HG03175 (cell line): ENCODE data around the gene TDRD1.
"Not testable (repeated sequence)": the region's sequence is repeated elsewhere in the genome, so short reads cannot be mapped to it uniquely, and the experiment has no call there.

Experiments used
- ATAC-seq: cut with Tn5 transposase; IDR thresholded peaks from one replicate; pipeline ENCODE4 v1.9.1; 2021; ENCODE audit warnings: mild to moderate bottlenecking, moderate library complexity; ENCODE audit not compliant: unreplicated experiment

Gene TDRD1

GRCh38 chr10:114179148-114179547 is at the start of gene TDRD1:
TSS of gene TDRD1 (plus strand) at chr10:114179353. CDS start at chr10:114187832, 8,479 bp downstream.
- ATAC-seq: no peak

GRCh38 chr10:114131094-114131493 is 48.1 kb upstream of the TDRD1 start:
- peak; percentile 73 for ATAC-seq

DNA sequence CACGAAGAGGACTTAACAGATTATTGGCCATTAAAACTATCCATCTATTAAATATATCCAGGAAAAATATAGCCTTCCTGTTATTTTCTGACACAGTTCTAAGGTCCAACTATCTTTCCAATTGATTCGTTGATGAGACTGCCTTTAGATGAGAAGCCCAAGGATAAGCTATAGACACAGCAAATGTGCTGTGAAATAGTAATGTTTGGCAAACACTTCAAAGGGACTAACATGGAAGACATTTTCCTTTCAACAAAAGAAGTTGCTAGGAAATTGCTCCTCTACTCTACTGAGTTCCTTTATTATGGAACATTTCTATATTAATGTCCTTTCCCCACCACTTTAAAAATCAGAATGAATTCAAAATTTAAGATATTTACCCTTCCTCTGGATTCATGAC is 43.7 kb upstream of the TDRD1 start:
- ATAC-seq: no peak

DNA sequence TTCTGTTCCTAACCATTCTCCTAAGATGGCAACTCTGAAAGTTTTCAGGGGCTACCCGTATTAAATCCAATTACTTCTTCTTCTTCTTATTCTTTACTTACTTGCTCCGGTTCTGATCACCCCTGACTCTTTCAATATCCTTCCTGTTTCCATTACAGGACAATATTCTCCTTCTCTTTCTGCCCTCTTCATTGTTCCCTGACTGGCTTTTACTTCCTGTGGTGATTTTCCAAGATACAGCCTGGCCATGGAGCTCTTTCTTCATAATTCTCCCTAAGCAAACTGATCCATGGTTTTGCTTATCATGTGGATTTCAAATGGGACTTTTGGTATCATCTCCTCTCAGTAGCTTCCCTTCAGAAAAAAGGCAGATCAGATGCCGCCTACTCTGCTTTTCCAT is 40.6 kb upstream of the TDRD1 start:
- no peak for ATAC-seq

DNA sequence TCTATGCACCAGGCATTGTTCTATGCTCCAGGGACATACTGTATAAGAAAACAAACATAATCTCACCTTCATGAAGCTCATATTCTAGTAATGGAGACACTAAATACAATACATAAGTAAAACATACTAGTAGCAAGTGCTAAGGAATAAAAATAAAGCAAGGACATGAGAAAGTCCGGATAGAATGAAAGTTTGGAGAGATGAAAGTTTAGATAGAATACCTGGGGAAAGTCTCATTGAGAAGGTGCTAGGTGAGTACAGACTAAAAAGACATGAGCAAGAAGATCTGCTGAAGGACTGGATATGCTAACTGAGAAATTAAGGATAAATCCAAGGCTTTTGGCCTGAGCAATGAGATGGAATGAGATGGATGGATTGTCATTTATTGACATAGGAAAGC is 39.1 kb upstream of the TDRD1 start:
- ATAC-seq: no peak

DNA sequence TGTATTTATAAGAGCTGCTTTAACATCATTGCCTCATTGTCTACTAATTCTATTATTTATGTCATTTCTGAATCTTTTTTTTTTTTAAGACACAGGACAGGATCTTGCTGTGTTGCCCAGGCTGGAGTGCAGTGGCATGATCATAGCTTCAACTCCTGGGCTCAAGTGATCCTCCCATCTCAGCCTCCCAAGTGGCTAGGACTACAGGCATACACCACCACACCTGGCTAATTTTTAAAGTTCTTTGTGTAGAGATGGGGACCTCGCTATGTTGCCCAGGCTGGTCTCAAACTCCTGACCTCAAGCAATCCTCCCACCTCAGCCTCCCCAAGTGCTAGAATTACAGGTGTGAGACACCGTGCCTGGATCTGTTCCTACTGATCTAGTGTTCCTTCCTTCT is 38.3 kb upstream of the TDRD1 start:
- ATAC-seq: not testable (repeated sequence)

DNA sequence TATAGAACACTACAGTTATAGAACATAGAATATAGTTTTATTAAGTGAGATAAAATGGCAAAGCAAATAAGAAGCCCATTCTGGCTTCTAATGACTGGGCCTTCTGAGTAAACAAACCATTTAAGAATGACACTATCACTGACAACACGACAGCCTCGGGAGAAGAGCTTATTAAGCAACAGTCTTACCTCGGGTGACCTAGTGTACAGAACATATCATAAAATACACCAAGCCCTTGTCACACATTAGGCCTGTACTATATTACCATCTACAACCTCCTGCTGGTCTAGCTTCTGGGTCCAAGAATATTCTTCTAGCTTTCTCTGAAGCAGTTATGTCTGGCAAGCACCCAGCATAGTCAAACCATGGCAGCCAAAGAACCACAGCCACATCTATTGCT is 37.1 kb upstream of the TDRD1 start:
- no peak for ATAC-seq

DNA sequence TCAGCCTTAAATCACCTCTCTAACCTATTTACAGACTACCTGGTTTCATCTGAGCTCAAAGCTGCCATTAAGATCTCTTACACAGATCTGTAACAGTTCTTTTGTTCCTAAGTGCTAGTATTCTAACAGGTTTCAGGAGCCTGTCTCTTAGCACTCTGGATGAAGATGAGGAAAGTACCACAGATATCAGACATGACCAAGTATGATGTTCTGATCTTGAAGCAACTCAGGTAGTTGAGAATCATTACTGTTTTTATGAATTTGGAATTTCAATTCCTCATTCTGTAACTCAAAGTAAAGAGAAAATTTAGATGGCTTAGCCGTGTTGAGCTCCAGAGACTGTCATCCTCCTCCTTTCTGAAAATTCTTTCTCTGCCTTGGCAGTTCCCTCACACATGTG is 36.0 kb upstream of the TDRD1 start:
- no peak for ATAC-seq

GRCh38 chr10:114149476-114149875 is 29.7 kb upstream of the TDRD1 start:
- not testable (repeated sequence) for ATAC-seq

- ATAC-seq: no peak
Observed at GRCh38 chr10:114151486-114151885, 27.7 kb upstream of the TDRD1 start.

- no peak for ATAC-seq
Observed at GRCh38 chr10:114151892-114152291, 27.3 kb upstream of the TDRD1 start.

- ATAC-seq: no peak
Observed at GRCh38 chr10:114157912-114158311, 21.2 kb upstream of the TDRD1 start.

DNA sequence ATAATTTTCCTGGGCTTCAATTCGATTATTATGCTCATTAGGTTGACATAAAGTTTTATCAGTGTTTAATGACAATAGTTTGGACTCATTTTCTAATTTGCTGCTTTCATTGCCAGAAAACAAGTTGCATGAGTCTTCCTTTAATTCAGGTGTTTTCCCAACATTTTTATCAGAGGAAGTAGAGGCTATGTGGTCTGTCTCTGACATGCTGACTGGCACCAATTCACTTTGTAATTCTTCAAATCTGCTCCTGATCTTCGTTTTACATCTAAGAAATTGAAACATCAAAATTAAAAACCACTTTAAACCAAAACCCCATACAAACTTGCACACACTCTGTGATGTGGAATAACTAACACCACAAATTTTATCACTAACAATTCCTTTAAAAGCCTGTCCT is 16.1 kb upstream of the TDRD1 start:
- ATAC-seq: no peak

GRCh38 chr10:114166043-114166442 is 13.1 kb upstream of the TDRD1 start:
- no peak for ATAC-seq

- ATAC-seq: no peak
Observed at GRCh38 chr10:114166494-114166893, 12.7 kb upstream of the TDRD1 start.

DNA sequence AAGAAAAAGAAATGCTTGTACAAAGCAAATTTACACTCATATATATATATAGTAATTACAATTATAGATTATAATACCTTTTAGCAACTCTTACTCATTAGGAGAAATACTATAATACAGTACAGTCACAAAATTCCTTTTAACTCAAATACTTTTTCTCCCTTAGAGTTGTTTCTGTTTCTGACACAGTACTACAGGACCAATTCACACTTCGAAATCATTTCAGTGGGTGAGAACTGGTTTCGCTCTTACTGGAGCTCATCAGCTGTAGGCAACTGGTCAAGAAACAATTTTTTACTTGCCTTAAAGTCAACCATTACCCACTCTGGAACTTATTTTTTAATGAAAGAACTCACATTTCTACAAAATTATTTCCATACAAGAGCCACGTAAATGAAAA is 11.2 kb upstream of the TDRD1 start:
- ATAC-seq: peak; percentile 39

DNA sequence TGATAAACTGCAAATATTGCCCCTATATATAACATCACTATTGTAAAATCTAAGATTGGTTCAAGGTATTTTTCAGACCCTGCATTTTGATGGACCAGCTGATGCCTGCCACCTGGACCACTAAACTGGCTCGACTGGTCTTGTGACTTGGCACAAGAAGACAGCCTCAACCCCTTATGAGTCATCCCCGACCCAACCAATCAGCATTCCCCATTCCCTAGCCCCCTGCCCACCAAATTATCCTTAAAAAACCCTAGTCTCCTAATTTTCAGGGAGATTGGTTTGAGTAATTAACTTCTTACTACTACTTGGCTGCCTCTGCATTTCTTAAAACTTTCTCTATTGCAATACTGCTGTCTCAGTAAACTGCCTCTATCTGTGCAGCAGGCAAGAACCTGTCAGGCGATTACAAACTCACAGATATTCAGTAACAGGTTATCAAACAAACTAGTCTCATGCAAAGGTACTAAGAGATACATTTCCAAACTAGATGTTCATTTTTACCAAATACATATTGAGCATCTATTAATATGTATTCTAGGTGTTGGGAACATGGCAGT is 10.6 kb upstream of the TDRD1 start:
- no peak for ATAC-seq

DNA sequence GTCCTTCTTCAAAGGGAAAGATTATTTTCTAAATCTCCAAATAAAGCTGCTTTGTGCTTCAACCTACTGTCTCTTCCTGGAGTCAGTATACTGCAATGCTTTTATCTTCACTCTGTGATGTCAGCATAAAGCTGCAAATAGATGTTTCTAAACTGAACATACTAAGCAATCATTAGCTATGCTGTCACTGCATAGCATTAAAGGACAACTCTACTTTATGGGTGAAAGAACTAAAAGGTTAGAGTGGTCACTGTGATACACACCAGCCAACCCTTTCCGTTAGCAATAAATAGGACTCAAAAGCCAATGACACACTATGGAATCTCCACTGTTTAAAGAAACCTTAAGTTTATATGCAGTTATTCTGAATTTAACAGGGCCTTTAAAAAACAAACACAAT is 6.9 kb upstream of the TDRD1 start:
- ATAC-seq: no peak

GRCh38 chr10:114172776-114173602 is 6.2 kb upstream of the TDRD1 start:
- no peak for ATAC-seq

GRCh38 chr10:114173603-114173920 is 5.6 kb upstream of the TDRD1 start:
- ATAC-seq: peak; percentile 0

- peak; percentile 99 for ATAC-seq
Observed at GRCh38 chr10:114173921-114174694, 5.0 kb upstream of the TDRD1 start, which contains the start of gene CCDC186. TSS of gene CCDC186 (minus strand) at chr10:114174203. CDS start at chr10:114163268, 10,935 bp downstream.

DNA sequence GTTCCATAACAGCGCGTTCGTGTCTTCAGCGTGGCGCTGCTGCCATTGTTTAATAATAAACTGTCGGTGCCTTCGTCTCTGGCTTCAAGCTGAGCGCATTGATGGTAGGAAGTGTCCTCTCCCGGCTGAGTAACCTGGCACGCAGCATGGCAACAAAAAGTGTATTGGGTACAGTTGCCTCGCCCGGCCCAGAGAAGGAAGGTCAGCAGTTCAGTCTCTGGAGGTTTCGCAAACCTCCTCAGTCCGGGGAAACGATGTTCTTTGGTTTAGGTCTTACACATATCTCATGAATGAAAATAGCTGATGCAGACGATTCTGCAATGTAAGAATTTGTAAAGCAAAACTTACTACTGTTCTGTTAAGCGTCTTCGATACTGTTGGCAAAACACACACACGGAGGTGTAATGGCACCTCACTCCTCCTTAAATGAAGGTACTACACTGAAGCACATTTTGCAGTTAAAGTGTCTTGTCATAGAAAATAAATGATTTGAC is 4.4 kb upstream of the TDRD1 start:
- peak; percentile 17 for ATAC-seq
